Gastrocnemius medialis (tissue), 4 donors: Measurements from ENCODE around the gene TNFRSF1A.

Experiments
- CTCF ChIP-seq, 5 experiments: fragments of 450-650 bp in 3 of 5; fragments of 200-600 bp in 2 of 5; sonication (generic) in 2 of 5; IDR thresholded peaks in 4 of 5; conservative IDR thresholded peaks in 1 of 5; 1 replicate in 4 of 5; 2 replicates in 1 of 5; pipeline ENCODE4 v1.5.1; 2016 to 2019; ENCODE audit warnings: antibody characterized with exemption in 5 of 5, mild to moderate bottlenecking in 3 of 5, moderate library complexity in 3 of 5
- POLR2A ChIP-seq, 2 donors: fragments of 450-650 bp; IDR thresholded peaks; one replicate each; pipeline ENCODE4 v1.6.1; 2017; ENCODE audit warnings: antibody characterized with exemption in 2 of 2, mild to moderate bottlenecking in 2 of 2, moderate library complexity in 2 of 2

- TF ChIP-seq CTCF (IDR thresholded peaks at IDR 0.05 in 4 of 5, conservative IDR thresholded peaks at IDR 0.05 in 1 of 5) (no peak), POLR2A (IDR thresholded peaks at IDR 0.05) (no peak)
These were observed 20.0 kb downstream of the TNFRSF1A start for GRCh38 chr12:6321905-6322304.
